Activated CD4-positive, CD25-positive, alpha-beta regulatory T cell (primary cell): ENCODE results near the gene MTA3.
"Not testable (repeated sequence)": the region's sequence is repeated elsewhere in the genome, so short reads cannot be mapped to it uniquely, and the experiment has no call there.

ENCODE experiments used
- DNase-seq, 4 experiments: peaks; one replicate each; lab custom pipeline; 2025; lab: John Stamatoyannopoulos, UW

The MTA3 gene

GRCh38 chr2:42567364-42567763 lies 1.1 kb upstream of the MTA3 start:
- DNase-seq = no peak

DNA sequence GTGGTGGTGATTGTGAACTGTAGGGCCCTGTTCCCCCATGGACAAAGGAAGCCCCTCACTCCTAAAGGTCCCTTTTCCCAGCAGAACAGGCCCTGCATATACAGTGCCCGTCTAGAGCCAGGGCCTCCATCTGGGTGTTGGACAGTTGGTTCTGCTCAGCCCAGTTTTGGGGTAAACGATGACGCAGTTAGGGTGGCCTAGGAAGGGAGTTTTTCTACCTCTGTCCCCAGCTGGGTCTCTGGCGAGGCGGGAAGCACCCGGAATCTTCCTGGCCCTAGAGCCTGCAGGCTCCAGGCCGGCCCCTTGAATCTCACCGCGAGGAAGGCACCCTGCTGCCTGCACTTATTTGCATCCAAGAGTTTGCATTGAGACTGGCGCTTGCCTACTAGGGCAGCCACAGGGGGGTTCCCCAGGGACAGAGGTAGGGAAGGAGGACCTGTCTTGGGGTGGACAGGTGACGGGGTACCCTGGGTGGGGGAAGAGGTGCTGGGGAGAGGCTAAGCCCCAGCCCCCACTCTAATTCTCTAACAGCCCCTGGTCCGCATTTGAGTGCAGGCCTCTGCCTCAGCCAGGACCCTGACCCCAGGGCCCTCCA lies 529 bp upstream of the MTA3 start:
- no peak for DNase-seq

- DNase-seq = no peak
Observed at GRCh38 chr2:42569116-42569711, 782 bp downstream of the MTA3 start.

GRCh38 chr2:42569883-42570282 lies 1.5 kb downstream of the MTA3 start:
- no peak for DNase-seq

DNA sequence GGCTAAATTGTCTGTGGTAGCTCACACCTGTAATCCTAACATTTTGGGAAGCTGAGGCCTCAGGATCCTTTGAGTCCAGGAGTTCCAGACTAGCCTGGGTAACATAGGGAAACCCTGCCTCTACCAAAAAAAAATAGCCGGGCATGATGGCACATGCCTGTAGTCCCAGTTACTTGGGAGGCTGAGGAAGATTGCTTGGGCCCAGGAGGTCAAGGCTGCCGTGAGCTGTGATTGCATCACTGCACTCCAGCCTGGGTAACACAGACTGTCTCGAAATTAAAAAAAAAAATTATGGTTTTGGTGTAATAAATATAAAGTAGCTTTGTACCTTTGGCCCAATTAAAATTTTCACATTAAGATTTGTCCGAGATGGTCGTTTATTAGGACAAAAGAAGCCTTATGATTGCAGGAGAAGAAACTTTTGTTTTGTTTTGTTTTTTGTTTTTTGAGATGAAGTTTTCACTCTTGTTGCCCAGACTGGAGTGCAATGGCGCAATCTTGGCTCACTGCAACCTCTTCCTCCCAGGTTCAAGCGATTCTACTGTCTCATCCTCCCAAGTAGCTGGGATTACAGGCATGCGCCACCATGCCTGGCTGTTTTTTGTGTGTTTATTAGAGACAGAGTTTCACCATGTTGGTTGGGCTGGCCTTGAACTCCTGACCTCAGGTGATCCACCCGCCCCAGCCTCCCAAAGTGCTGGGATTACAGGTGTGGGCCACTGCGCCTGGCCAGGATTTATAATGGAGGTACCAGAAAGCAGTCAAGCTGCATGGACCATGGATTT lies 4.1 kb downstream of the MTA3 start:
- no peak for DNase-seq

DNA sequence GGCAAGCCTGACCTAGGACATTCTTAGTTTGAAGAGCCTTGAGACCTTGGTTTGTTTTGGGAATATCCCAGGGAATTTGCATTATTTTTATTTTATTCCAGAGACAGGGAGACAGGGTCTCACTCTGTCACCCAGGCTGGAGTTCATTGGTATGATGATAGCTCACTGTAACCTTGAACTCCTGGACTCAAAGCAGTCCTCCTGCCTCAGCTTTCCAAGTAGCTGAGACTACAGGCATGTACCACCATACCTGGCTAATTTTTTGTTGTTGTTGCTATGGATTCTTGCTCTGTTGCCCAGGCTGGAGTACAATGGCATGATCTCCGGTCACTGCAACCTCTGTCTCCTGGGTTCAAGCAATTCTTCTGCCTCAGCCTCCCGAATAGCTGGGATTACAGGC lies 4.8 kb downstream of the MTA3 start:
- no peak for DNase-seq

DNA sequence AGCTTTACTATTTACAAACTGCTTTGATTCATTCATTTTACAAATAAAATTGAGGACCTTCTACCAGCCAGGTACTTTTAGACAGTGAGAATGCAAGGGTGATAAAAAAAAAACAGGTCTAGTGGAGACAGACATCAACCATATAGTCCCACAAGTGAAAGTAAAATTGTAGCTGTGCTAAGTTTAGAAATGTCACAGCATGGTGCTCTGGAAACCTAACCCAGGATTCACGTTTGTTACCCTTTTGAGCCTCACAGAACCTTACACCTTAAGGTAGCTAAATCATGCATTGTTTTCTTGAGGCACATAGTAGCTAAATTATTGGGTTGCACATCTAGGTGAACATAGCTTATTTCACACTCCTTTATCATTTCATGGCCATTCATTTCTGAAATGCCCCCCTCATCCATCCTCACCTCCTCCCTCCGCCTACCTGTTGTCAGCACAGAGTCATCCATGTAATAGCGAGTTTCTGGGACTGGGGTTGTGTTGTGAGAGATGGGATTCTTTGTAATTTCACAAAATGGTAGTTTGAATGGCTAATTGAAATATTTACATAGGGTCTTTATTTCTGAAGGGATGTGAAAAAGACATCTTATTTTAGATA lies 7.1 kb downstream of the MTA3 start:
- no peak for DNase-seq

DNA sequence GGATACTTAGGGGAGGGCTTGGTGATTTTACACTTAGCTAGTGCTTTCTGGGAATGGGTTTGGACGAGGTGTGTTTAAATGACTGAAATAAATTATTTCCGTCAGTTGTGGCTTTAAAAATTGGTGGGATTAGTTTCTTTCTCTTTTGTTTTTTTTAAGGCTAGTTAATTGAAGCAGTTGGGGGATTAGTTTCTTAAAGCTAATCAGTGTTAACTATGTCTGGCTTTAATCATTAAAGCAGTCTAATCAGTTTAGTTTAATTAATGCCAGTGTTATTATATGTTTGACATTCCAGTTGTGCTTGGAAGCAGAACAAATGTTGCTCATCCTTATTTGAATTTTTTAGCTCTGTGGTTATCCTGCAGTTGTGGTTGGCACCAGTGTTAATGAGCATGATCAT lies 10.2 kb downstream of the MTA3 start:
- DNase-seq = no peak

DNA sequence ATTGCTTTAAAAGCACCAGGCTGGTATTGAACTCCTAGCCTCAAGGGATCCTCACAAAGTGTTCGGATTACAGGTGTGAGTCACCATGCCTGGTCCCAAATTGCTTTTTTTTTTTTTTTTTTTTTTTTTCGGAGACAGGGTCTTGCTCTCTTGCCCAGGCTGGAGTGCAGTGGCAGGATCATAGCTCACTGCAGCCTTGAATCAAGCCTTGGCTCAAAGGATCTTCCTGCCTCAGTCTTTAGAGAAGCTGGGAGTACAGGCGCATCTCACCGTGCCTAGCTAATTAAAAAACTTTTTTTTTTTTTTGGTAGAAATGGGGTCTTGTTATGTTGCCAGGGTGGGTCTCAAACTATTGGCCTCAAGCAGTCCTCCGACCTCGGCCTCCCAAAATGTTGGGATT lies 12.8 kb downstream of the MTA3 start:
- no peak for DNase-seq

GRCh38 chr2:42584628-42585027 lies 16.2 kb downstream of the MTA3 start:
- DNase-seq = not testable (repeated sequence)

- no peak for DNase-seq
Observed at GRCh38 chr2:42585779-42586178, 17.3 kb downstream of the MTA3 start.

- no peak for DNase-seq
Observed at GRCh38 chr2:42587526-42588117, 19.2 kb downstream of the MTA3 start.

DNA sequence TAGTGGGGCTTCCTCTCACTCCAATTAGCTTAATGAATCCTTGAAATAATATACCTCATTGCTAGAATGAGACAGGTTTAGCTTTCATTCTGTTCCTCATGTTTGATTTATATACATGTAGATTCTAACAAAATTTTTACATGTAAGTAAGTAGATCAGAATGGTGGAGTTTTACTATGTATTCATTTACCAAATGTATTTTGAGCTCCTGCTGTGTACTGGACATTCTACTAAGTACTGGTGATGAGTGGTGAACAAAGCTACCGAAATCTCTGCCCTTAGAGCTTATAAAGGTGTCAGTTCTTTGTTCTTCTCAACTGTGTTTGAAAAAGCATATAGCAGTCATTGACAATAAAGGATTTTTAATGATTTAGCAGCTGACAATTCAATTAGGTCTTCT lies 19.7 kb downstream of the MTA3 start:
- no peak for DNase-seq

DNA sequence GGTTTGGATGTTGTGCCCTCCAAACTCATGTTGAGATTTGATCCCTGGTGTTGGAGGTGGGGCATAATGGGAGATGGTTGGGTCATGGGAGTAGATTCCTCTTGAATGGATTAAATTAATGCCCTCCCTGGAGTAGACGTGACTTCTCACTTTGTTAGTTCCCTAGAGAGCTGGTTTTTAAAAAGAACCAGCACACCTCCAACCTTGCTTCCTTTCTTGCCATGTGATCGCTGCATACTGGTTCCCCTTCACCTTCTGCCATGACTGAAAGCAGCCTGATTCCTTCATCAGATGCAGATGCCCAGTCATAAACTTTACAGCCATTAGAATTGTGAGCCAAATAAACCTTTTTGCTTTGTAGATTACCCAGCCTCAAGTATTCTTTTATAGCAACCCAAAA lies 21.7 kb downstream of the MTA3 start:
- DNase-seq = no peak

- DNase-seq = no peak
Observed at GRCh38 chr2:42593282-42593681, 24.9 kb downstream of the MTA3 start.

GRCh38 chr2:42598656-42599055 lies 30.2 kb downstream of the MTA3 start:
- DNase-seq = no peak

DNA sequence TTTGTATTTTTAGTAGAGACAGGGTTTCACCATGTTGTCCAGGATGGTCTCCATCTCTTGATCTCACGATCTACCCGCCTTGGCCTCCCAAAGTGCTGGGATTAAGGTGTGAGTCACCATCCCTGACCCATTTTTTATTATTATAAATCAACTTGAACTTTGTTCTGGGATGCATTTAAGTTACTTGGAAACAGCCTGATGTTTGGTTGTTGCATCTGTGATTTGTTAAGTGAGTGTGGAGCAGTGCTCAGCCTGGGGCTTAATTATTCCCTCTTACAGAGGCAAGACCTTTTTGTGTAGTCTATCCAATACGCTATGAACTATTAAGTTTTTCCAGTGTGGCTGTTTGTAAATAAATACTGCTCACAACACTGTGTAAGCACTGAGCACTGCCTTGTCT lies 32.6 kb downstream of the MTA3 start:
- DNase-seq = no peak

- DNase-seq = no peak
Observed at GRCh38 chr2:42602218-42602875, 33.9 kb downstream of the MTA3 start.

- no peak for DNase-seq
Observed at GRCh38 chr2:42602876-42603219, 34.4 kb downstream of the MTA3 start.

DNA sequence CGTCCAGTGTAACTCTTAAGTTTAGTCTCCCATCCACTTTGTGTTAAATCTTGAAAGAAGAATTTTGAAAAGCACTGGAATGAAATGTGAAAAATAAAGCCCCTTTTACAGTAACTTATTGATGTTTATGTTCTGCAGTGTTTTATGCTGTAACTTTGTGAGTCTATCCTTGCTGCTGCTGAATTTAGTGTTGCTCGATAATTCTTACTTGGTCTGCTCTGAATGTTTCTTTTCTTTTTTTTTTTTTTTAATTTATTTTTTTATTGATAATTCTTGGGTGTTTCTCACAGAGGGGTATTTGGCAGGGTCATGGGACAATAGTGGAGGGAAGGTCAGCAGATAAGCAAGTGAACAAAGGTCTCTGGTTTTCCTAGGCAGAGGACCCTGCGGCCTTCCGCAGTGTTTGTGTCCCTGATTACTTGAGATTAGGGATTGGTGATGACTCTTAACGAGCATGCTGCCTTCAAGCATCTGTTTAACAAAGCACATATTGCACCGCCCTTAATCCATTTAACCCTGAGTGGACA lies 36.0 kb downstream of the MTA3 start:
- not testable (repeated sequence) for DNase-seq

DNA sequence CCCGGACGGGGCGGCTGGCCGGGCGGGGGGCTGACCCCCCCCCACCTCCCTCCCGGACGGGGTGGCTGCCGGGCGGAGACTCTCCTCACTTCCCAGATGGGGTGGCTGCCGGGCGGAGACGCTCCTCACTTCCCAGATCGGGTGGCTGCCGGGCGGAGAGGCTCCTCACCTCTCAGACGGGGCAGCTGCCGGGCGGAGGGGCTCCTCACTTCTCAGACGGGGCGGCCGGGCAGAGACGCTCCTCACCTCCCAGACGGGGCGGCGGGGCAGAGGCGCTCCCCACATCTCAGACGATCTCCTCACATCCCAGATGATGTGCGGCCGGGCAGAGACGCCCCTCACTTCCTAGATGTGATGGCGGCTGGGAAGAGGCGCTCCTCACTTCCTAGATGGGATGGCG lies 37.7 kb downstream of the MTA3 start:
- DNase-seq = not testable (repeated sequence)

- no peak for DNase-seq
Observed at GRCh38 chr2:42607101-42607637, 38.7 kb downstream of the MTA3 start.
